Measurements from ENCODE around the gene CTSF.

The CTSF gene

GRCh38 chr11:66570079-66570849 is 1.9 kb upstream of the CTSF start:
- TF ChIP-seq, protein P1, sequence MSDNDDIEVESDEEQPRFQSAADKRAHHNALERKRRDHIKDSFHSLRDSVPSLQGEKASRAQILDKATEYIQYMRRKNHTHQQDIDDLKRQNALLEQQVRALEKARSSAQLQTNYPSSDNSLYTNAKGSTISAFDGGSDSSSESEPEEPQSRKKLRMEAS (IDR thresholded peaks at IDR 0.05), result no peak
- TF ChIP-seq NFIC (IDR thresholded peaks at IDR 0.05) (no peak), RAD21 (IDR thresholded peaks at IDR 0.05; ENCODE audit: low read depth) (no peak), CREB1 (IDR thresholded peaks at IDR 0.05; ENCODE audit: low read depth) (no peak), REST (IDR thresholded peaks at IDR 0.05; ENCODE audit: low read depth) (no peak), TAF1 (IDR thresholded peaks at IDR 0.05; ENCODE audit: low read depth) (no peak), CEBPB (IDR thresholded peaks at IDR 0.05) (no peak), TEAD4 (IDR thresholded peaks at IDR 0.05) (no peak), EGR1 (IDR thresholded peaks at IDR 0.05) (no peak), FOXM1 (IDR thresholded peaks at IDR 0.05; ENCODE audit: borderline replicate concordance, low read depth) (no peak), YY1 (IDR thresholded peaks at IDR 0.05; ENCODE audit: low read depth) (no peak), TCF12 (IDR thresholded peaks at IDR 0.05; ENCODE audit: low read depth) (no peak), ZBTB7A (IDR thresholded peaks at IDR 0.05; ENCODE audit: low read depth) (no peak), EP300 (IDR thresholded peaks at IDR 0.05; ENCODE audit: borderline replicate concordance) (no peak)
- TF ChIP-seq, protein P2, sequence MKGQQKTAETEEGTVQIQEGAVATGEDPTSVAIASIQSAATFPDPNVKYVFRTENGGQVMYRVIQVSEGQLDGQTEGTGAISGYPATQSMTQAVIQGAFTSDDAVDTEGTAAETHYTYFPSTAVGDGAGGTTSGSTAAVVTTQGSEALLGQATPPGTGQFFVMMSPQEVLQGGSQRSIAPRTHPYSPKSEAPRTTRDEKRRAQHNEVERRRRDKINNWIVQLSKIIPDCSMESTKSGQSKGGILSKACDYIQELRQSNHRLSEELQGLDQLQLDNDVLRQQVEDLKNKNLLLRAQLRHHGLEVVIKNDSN (IDR thresholded peaks at IDR 0.05), result no peak

DNA sequence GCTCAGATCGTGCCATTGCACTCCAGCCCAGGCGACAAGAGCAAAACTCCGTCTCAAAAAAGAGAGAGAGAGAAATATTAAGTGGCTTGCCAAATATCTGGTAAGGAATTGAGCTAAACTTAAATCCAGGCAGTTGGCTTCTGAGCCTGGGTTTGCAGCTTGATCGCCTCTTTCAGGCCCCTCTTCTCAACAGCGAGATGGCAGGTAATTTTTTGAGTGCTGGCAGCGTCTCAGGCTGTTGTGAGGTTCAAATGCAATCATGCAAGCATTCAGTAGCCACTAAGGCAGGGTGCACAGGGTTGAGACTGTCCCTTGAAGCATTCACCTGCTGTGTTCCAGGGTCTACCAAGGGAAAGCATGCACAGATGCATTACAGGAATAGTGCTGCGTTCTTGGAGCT is 670 bp upstream of the CTSF start:
- TF ChIP-seq TEAD4 (IDR thresholded peaks at IDR 0.05), result no peak
- TF ChIP-seq, protein P1 (IDR thresholded peaks at IDR 0.05), result no peak
- TF ChIP-seq FOXM1 (IDR thresholded peaks at IDR 0.05; ENCODE audit: borderline replicate concordance, low read depth), result no peak
- TF ChIP-seq TAF1 (IDR thresholded peaks at IDR 0.05; ENCODE audit: low read depth), result no peak
- no peak for TF ChIP-seq YY1 (IDR thresholded peaks at IDR 0.05; ENCODE audit: low read depth)

GRCh38 chr11:66567787-66568123 is 651 bp downstream of the CTSF start:
- TF ChIP-seq CEBPB (IDR thresholded peaks at IDR 0.05) (no peak), TEAD4 (IDR thresholded peaks at IDR 0.05) (no peak), EP300 (IDR thresholded peaks at IDR 0.05; ENCODE audit: borderline replicate concordance) (no peak), ZBTB7A (IDR thresholded peaks at IDR 0.05; ENCODE audit: low read depth) (no peak), NFIC (IDR thresholded peaks at IDR 0.05) (no peak), TAF1 (IDR thresholded peaks at IDR 0.05; ENCODE audit: low read depth) (no peak), RAD21 (IDR thresholded peaks at IDR 0.05; ENCODE audit: low read depth) (no peak)
- TF ChIP-seq, protein P2 (IDR thresholded peaks at IDR 0.05), result no peak
- TF ChIP-seq, protein P1 (IDR thresholded peaks at IDR 0.05), result no peak

DNA sequence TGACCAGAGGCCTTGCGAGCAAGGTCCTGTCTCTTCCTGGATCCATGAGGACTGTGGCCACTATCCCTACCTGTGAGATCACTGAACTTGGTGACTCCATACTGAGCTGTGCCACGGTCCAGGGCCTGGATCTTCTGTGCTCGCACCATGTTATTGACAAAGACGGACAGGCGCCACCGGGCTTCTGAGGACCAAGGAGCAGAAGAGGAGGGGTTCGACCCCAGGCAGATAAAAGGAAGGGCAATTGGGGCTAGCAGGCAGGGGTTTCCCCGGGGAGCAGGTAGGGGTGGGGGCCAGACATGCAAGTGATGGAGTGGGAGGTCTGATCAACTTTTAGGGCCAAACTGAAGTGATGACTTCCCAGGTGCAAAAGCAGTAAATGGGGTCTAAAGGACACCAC is 2.2 kb downstream of the CTSF start:
- TF ChIP-seq EP300 (IDR thresholded peaks at IDR 0.05; ENCODE audit: borderline replicate concordance) (no peak), REST (IDR thresholded peaks at IDR 0.05; ENCODE audit: low read depth) (no peak), ZBTB7A (IDR thresholded peaks at IDR 0.05; ENCODE audit: low read depth) (no peak), YY1 (IDR thresholded peaks at IDR 0.05; ENCODE audit: low read depth) (no peak), CREB1 (IDR thresholded peaks at IDR 0.05; ENCODE audit: low read depth) (no peak), TAF1 (IDR thresholded peaks at IDR 0.05; ENCODE audit: low read depth) (no peak), EGR1 (IDR thresholded peaks at IDR 0.05) (no peak), CEBPB (IDR thresholded peaks at IDR 0.05) (no peak), TEAD4 (IDR thresholded peaks at IDR 0.05) (no peak), TCF12 (IDR thresholded peaks at IDR 0.05; ENCODE audit: low read depth) (no peak), NFIC (IDR thresholded peaks at IDR 0.05) (no peak)
- TF ChIP-seq, protein P1 (IDR thresholded peaks at IDR 0.05), result no peak
- TF ChIP-seq, protein P2 (IDR thresholded peaks at IDR 0.05), result no peak

- no peak for TF ChIP-seq CREB1 (IDR thresholded peaks at IDR 0.05; ENCODE audit: low read depth)
- no peak for TF ChIP-seq TEAD4 (IDR thresholded peaks at IDR 0.05)
- no peak for TF ChIP-seq EGR1 (IDR thresholded peaks at IDR 0.05)
- TF ChIP-seq, protein P2 (IDR thresholded peaks at IDR 0.05), result no peak
- TF ChIP-seq, protein P1 (IDR thresholded peaks at IDR 0.05), result no peak
Observed at GRCh38 chr11:66564984-66565383, 3.4 kb downstream of the CTSF start.
